ENCODE data around the gene CTCFL. TPM values are rescaled to one million over a fixed set of nuclear protein-coding genes. Genes with fewer than 3 reads are reported as not detected.

CTCFL gene
- total and polyA plus RNA-seq, 2 of the 8 experiments (the other 6 are each of a cell fraction or from before 2014, with no cell fraction given) = 0.30 to 0.80 TPM

DNA sequence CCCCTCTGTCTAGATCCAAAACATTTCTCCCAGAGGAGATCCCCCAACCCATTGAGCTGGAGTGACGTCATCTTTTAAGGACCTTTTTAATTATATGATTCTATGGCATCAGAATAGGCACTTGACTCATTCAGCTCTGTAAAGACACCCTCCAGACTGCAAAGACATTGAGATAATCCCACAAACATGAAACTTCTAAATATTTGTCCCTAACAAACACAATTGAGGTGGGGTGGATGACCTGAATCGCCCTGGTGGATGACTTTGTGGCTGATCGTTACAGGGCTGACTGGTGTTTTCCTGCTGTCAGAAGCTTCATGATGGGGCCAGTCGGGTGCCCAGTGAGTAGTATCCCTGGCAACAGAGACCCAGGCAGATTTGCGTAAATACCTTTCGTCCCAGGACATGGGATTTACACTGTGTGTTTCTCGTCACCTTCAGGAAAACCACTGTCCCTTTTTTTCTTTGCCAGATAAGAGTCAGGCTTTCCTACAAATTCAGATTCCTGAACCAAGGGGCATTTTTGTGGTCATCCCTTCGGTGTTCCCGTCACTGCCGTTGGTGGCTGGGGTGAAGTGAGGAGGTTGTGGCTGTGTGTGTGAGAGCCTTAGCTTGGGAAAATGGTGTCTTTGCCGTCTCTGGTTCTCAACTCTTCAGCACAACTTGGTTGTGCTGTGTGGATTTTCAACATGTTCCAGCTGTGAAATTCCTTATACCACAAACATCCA, 30.7 kb upstream of the CTCFL start:
- Histone ChIP-seq H2BK15ac (ENCODE audit: low read length) (no peak overlapping the region), H2BK20ac (ENCODE audit: low read length) (no peak overlapping the region), H2BK12ac (ENCODE audit: low read depth, low read length) (no peak overlapping the region), H3K27me3 (replicated peaks in 1 of 4; ENCODE audit: control insufficient read depth in 3 of 4, extremely low read depth in 1 of 4, insufficient read depth in 3 of 4, low read length in 3 of 4) (no peaks in the 10 kb centered on the region), H2AFZ (ENCODE audit: low read length) (no peak overlapping the region), H3K9me3 (ENCODE audit: insufficient read depth in 2 of 2, low read depth in 1 of 2, low read length in 1 of 2) (no peaks in the 10 kb centered on the region), H2AK5ac (ENCODE audit: low read depth, low read length) (no peak overlapping the region), H2BK5ac (ENCODE audit: low read depth, low read length) (no peak overlapping the region), H3K79me1 (ENCODE audit: low read depth, low read length) (no peaks in the 10 kb centered on the region), H4K8ac (ENCODE audit: extremely low read depth, insufficient read depth, low read length) (no peak overlapping the region), H3K4me1 (replicated peaks in 1 of 4; ENCODE audit: control insufficient read depth in 3 of 4, insufficient read depth in 4 of 4, low read length in 3 of 4) (no peaks in the 10 kb centered on the region), H3K23ac (ENCODE audit: insufficient read length) (no peak overlapping the region), H4K91ac (replicated peaks; ENCODE audit: insufficient read length, low read length) (no peak overlapping the region), H3K9ac (replicated peaks in 1 of 4; ENCODE audit: extremely low read depth in 1 of 4, low read depth in 3 of 4, low read length in 3 of 4) (no peak overlapping the region), H3K79me2 (ENCODE audit: control insufficient read depth in 1 of 2, insufficient read depth in 2 of 2, low read length in 2 of 2) (no peaks in the 10 kb centered on the region), H3K27ac (ENCODE audit: low read depth, low read length) (no peak overlapping the region), H4K20me1 (replicated peaks in 1 of 2; ENCODE audit: control insufficient read depth in 1 of 2, insufficient read depth in 2 of 2, low read length in 2 of 2) (no peaks in the 10 kb centered on the region), H2BK120ac (replicated peaks; ENCODE audit: low read depth, low read length) (no peak overlapping the region), H4K5ac (ENCODE audit: insufficient read length, low read depth, low read length) (no peak overlapping the region), H3K36me3 (ENCODE audit: control insufficient read depth in 2 of 4, insufficient read depth in 4 of 4, low read length in 3 of 4) (no peaks in the 10 kb centered on the region), H3K4me2 (ENCODE audit: insufficient read depth in 1 of 2, low read depth in 2 of 2, low read length in 2 of 2) (no peak overlapping the region), H3K18ac (ENCODE audit: extremely low read depth, low read length) (no peak overlapping the region), H3K23me2 (ENCODE audit: low read depth, low read length) (no peaks in the 10 kb centered on the region), H3K4me3 (ENCODE audit: extremely low read depth in 1 of 4, insufficient read depth in 2 of 4, low read depth in 3 of 4, low read length in 4 of 4) (no peak overlapping the region), H3K4ac (replicated peaks; ENCODE audit: insufficient read length, low read depth, low read length) (no peak overlapping the region), H3K14ac (ENCODE audit: insufficient read length) (no peak overlapping the region), H3K56ac (replicated peaks; ENCODE audit: insufficient read length, low read depth, low read length) (no peak overlapping the region)
- no peak for DNase-seq (ENCODE audit: low read depth in 1 of 2, low spot score in 2 of 2)
- WGBS, 2 experiments (ENCODE audit: extremely low coverage in 1 of 2, insufficient coverage in 1 of 2, insufficient read length in 1 of 2, insufficient replicate concordance in 2 of 2, low coverage in 1 of 2, low lambda C conversion rate in 2 of 2, missing lambda C conversion rate in 1 of 2) = 94% methylated on average over 11 of the region's 11 CpGs; no CpG with 5 or more reads in 1 of the 2 experiments
- no peak for FAIRE-seq
- CTCF ChIA-PET (ENCODE audit: partially characterized antibody) = interaction anchor here (0.9 to 2.3 kb wide), 3 partner anchors 13 to 43 kb away, joined by 3 to 6 read pairs (median 4); no protein-coding TSS in a partner anchor
- POLR2A ChIA-PET (ENCODE audit: partially characterized antibody) = no interaction called here
- no peak for TF ChIP-seq SP2 (IDR thresholded peaks at IDR 0.05; ENCODE audit: low read length)
- no peak for TF ChIP-seq PHF8 (conservative IDR thresholded peaks at IDR 0.05; ENCODE audit: low read depth, low read length)
- no peak for TF ChIP-seq RFX5 (IDR thresholded peaks at IDR 0.05; ENCODE audit: borderline replicate concordance, low read depth, low read length)
- TF ChIP-seq SIN3A (conservative IDR thresholded peaks at IDR 0.05 in 1 of 2, IDR thresholded peaks at IDR 0.05 in 1 of 2; ENCODE audit: low read depth in 1 of 2, low read length in 2 of 2) = no peak
- TF ChIP-seq, protein P1, sequence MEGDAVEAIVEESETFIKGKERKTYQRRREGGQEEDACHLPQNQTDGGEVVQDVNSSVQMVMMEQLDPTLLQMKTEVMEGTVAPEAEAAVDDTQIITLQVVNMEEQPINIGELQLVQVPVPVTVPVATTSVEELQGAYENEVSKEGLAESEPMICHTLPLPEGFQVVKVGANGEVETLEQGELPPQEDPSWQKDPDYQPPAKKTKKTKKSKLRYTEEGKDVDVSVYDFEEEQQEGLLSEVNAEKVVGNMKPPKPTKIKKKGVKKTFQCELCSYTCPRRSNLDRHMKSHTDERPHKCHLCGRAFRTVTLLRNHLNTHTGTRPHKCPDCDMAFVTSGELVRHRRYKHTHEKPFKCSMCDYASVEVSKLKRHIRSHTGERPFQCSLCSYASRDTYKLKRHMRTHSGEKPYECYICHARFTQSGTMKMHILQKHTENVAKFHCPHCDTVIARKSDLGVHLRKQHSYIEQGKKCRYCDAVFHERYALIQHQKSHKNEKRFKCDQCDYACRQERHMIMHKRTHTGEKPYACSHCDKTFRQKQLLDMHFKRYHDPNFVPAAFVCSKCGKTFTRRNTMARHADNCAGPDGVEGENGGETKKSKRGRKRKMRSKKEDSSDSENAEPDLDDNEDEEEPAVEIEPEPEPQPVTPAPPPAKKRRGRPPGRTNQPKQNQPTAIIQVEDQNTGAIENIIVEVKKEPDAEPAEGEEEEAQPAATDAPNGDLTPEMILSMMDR (IDR thresholded peaks at IDR 0.05; ENCODE audit: control extremely low read depth in 1 of 3, insufficient read depth in 1 of 3, low read depth in 1 of 3, low read length in 3 of 3) = no peak
- TF ChIP-seq, protein P2, sequence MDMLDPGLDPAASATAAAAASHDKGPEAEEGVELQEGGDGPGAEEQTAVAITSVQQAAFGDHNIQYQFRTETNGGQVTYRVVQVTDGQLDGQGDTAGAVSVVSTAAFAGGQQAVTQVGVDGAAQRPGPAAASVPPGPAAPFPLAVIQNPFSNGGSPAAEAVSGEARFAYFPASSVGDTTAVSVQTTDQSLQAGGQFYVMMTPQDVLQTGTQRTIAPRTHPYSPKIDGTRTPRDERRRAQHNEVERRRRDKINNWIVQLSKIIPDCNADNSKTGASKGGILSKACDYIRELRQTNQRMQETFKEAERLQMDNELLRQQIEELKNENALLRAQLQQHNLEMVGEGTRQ (IDR thresholded peaks at IDR 0.05; ENCODE audit: low read length) = no peak
- TF ChIP-seq TAF1 (IDR thresholded peaks at IDR 0.05; ENCODE audit: low read depth, low read length) = no peak
- TF ChIP-seq, protein P3, sequence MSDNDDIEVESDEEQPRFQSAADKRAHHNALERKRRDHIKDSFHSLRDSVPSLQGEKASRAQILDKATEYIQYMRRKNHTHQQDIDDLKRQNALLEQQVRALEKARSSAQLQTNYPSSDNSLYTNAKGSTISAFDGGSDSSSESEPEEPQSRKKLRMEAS (IDR thresholded peaks at IDR 0.05) = no peak
- TF ChIP-seq BCL11A (IDR thresholded peaks at IDR 0.05; ENCODE audit: low read depth in 2 of 2, low read length in 2 of 2) = no peak

Data from H1 (cell line).